SH-SY5Y (cell line): ENCODE data around the gene LRGUK.

Experiments used
- GATA2 ChIP-seq: IDR thresholded peaks from 2 replicates; pipeline ENCODE4 v1.6.1; 2011; ENCODE audit warnings: mild to moderate bottlenecking, low read depth, low read length
- GATA3 ChIP-seq: IDR thresholded peaks from 2 replicates; pipeline ENCODE4 v1.6.1; 2011; ENCODE audit warnings: low read depth, mild to moderate bottlenecking, low read length, moderate library complexity

The LRGUK gene

GRCh38 chr7:134126966-134127848 lies at the start of gene LRGUK:
TSS of gene LRGUK (plus strand) at chr7:134127340. CDS start at chr7:134127368, 28 bp downstream.
- TF ChIP-seq GATA2 (no peak; the same call in 1 of the 2 replicates), GATA3 (no peak)

GRCh38 chr7:134078991-134079390 lies 48.1 kb upstream of the LRGUK start:
- TF ChIP-seq GATA2 (no peak), GATA3 (no peak)

GRCh38 chr7:134081695-134082094 lies 45.4 kb upstream of the LRGUK start:
- TF ChIP-seq GATA3 (no peak), GATA2 (no peak)

GRCh38 chr7:134083766-134084487 lies 43.2 kb upstream of the LRGUK start:
- TF ChIP-seq GATA2, result no peak; the same call in 1 of the 2 replicates
- TF ChIP-seq GATA3, result no peak

- TF ChIP-seq GATA2, result no peak
- no peak for TF ChIP-seq GATA3
These were observed 42.5 kb upstream of the LRGUK start for GRCh38 chr7:134084488-134085144.

GRCh38 chr7:134085311-134085710 lies 41.8 kb upstream of the LRGUK start:
- TF ChIP-seq GATA2, result no peak
- no peak for TF ChIP-seq GATA3

GRCh38 chr7:134086998-134087735 lies 40.0 kb upstream of the LRGUK start:
- no peak for TF ChIP-seq GATA2
- no peak for TF ChIP-seq GATA3

- TF ChIP-seq GATA3 (no peak), GATA2 (no peak)
These were observed 38.9 kb upstream of the LRGUK start for GRCh38 chr7:134088199-134088598.

GRCh38 chr7:134089446-134089845 lies 37.7 kb upstream of the LRGUK start:
- no peak for TF ChIP-seq GATA3
- no peak for TF ChIP-seq GATA2

- TF ChIP-seq GATA3 (no peak), GATA2 (no peak)
These were observed 29.1 kb upstream of the LRGUK start for GRCh38 chr7:134098072-134098471.

- TF ChIP-seq GATA2, result no peak
- no peak for TF ChIP-seq GATA3
These were observed 25.4 kb upstream of the LRGUK start for GRCh38 chr7:134101716-134102115.

GRCh38 chr7:134104166-134104565 lies 23.0 kb upstream of the LRGUK start:
- no peak for TF ChIP-seq GATA2
- TF ChIP-seq GATA3, result no peak

GRCh38 chr7:134105841-134106240 lies 21.3 kb upstream of the LRGUK start:
- no peak for TF ChIP-seq GATA3

GRCh38 chr7:134108802-134109201 lies 18.3 kb upstream of the LRGUK start:
- TF ChIP-seq GATA2, result no peak
- TF ChIP-seq GATA3, result no peak
